RWPE2 (cell line): ENCODE measurements around the gene TP73.

Source experiments
- ATAC-seq: fragments of 200-7000 bp; cut with Tn5 transposase; 3 replicates; pipeline ENCODE4 v1.9.1; 2021; ENCODE audit warnings: low read depth
- DNase-seq: peaks from one replicate; pipeline ENCODE4 v3.0.0-alpha.2; 2020; ENCODE audit warnings: low spot score
- H3K27ac ChIP-seq: fragments of 450-650 bp; 2 replicates; pipeline ENCODE4 v1.5.1; 2017; ENCODE audit warnings: mild to moderate bottlenecking; ENCODE audit not compliant: poor library complexity, severe bottlenecking
- H3K27me3 ChIP-seq: fragments of 250-450 bp; sonication (Bioruptor Pico); 2 replicates; pipeline ENCODE4 v1.5.1; 2021; ENCODE audit warnings: mild to moderate bottlenecking, moderate library complexity; ENCODE audit not compliant: insufficient read depth, poor library complexity, severe bottlenecking
- H3K36me3 ChIP-seq: fragments of 250-450 bp; sonication (Bioruptor Pico); 2 replicates; pipeline ENCODE4 v1.5.1; 2020; ENCODE audit warnings: low read depth, mild to moderate bottlenecking, moderate library complexity
- H3K4me1 ChIP-seq: fragments of 250-450 bp; sonication (Bioruptor Pico); 2 replicates; pipeline ENCODE4 v1.5.1; 2021; ENCODE audit warnings: mild to moderate bottlenecking, moderate library complexity; ENCODE audit not compliant: insufficient read depth, poor library complexity, severe bottlenecking
- H3K4me3 ChIP-seq: fragments of 250-450 bp; sonication (Bioruptor Pico); 2 replicates; pipeline ENCODE4 v1.5.1; 2021; ENCODE audit warnings: mild to moderate bottlenecking, moderate library complexity; ENCODE audit not compliant: severe bottlenecking
- H3K9me3 ChIP-seq: fragments of 250-450 bp; sonication (Bioruptor Pico); 2 replicates; pipeline ENCODE4 v1.5.1; 2021; ENCODE audit warnings: mild to moderate bottlenecking, moderate library complexity; ENCODE audit not compliant: severe bottlenecking
- TF ChIP-seq, protein P1 (sequence below): fragments of 450-650 bp; IDR thresholded peaks from one replicate; pipeline ENCODE4 v1.5.1; 2017; ENCODE audit warnings: mild to moderate bottlenecking, moderate library complexity; ENCODE audit not compliant: poor library complexity, severe bottlenecking

The TP73 gene

DNA sequence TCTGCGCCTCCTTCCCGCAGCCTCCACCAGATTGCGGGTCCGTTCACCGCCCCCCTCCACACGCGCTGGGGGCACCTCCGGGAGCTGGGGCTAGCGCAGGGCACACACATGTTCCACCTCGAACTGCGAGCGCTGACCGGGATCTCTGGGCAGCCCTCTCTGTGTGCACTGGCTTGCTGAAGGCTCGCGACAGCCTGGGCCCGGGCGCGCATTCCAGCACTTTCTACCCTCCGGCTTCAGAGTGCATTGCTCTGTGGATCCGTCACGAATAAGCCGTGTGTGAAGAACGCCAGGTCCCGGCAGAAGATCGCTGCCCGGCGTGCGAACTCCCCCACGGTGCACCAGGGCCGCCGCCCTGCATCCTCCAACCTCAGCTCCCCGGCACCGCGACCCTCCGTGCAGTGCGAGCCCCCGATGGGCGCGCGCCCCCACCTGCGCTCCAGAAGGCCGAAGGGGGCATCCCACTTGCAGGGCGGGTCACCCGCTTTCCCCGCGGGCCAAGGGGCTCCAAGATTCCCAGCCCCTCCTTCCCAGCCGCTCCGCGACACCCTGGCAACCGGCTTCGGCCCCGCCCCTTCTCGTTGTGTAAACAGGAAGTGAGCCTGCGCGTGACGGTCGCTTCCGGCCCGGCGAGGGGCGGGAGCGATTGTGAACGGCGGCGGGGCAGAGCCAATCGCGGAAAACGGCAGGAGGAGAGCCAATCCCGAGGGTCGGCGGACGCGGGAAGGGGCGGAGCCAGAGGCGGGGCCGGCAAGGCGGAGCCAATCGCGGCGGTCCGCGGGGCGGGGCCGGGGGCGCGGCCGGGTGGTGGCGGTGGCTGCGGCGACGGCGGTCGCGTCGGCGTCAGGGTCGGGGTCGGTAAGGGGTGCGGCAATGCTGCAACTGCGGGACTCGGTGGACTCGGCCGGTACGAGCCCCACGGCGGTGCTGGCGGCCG, 27.8 kb upstream of the TP73 start, which contains the start of gene TPRG1L:
Gene TPRG1L, plus strand, starts transcription at position 816 of the 937 bp plus-strand sequence. Its CDS starts 58 bp downstream, at position 874.
- Histone ChIP-seq H3K27me3 (no peaks in the 10 kb centered on the region), H3K4me3 (peak within 1 kb of the TSS; percentile 59), H3K36me3 (peaks cover 26% of the 10 kb centered on the region), H3K27ac (peak within 1 kb of the TSS; percentile 23), H3K9me3 (no peaks in the 10 kb centered on the region), H3K4me1 (no peaks in the 10 kb centered on the region)
- ATAC-seq (peak; percentile 92), DNase-seq (peak; percentile 97)
- TF ChIP-seq, protein P1, sequence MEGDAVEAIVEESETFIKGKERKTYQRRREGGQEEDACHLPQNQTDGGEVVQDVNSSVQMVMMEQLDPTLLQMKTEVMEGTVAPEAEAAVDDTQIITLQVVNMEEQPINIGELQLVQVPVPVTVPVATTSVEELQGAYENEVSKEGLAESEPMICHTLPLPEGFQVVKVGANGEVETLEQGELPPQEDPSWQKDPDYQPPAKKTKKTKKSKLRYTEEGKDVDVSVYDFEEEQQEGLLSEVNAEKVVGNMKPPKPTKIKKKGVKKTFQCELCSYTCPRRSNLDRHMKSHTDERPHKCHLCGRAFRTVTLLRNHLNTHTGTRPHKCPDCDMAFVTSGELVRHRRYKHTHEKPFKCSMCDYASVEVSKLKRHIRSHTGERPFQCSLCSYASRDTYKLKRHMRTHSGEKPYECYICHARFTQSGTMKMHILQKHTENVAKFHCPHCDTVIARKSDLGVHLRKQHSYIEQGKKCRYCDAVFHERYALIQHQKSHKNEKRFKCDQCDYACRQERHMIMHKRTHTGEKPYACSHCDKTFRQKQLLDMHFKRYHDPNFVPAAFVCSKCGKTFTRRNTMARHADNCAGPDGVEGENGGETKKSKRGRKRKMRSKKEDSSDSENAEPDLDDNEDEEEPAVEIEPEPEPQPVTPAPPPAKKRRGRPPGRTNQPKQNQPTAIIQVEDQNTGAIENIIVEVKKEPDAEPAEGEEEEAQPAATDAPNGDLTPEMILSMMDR, result no peak

DNA sequence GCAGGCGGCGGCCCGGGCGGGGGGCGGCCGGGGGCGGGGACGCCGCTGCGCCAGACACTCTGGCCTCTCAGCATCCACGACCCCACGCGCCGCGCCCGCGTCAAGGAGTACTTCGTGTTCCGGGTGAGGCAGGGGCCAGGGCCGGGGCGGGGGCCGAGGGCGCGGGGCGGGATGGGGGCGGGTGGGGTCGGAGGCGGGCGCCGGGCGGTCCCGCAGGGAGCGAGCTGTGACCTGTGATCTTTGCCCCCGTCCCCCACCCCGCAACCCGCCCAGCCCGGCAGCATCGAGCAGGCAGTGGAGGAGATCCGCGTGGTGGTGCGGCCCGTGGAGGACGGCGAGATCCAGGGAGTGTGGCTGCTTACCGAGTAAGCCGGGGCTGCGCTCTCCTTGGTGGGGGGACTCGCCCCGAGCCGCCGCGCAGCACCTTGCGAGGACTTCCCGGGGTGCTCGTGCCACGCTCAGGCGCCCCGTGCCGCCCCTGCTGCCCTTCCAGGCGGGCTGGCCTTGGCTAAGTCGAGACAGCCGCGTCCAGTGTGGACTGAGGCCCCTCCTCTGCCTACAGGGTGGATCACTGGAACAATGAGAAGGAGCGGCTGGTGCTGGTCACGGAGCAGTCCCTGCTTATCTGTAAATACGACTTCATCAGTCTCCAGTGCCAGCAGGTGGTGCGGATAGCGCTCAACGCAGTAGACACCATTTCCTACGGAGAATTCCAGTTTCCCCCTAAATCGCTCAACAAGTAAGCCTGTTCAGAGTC, 27.0 kb upstream of the TP73 start:
- ATAC-seq (peak; percentile 32; the same call in 2 of the 3 replicates), DNase-seq (no peak)
- H3K4me3 ChIP-seq, result peak overlapping the region; percentile 59
- H3K27me3 ChIP-seq, result no peaks in the 10 kb centered on the region
- TF ChIP-seq, protein P1, result peak; percentile 21
- no peaks in the 10 kb centered on the region for H3K4me1 ChIP-seq
- H3K27ac ChIP-seq, result peak overlapping the region; percentile 23
- no peaks in the 10 kb centered on the region for H3K9me3 ChIP-seq
- peaks cover 28% of the 10 kb centered on the region for H3K36me3 ChIP-seq

DNA sequence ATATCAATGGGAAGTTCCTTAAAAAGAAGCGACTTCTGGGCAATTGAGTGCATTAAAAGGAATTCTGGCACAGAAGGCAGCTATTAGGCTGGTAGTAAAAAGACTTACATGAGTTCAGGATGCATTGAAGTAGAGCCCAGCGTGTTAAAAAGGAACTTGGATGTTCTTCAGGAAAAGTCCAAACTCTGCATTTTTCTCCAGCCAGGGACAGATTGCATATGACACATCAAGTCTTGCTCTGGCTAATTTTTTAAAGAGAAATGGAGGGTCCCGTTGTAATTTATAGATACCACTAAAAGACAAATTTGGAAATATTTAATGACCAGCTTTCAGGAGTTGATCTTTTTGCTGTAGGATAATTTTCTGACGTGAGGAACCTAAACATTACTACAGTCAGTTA, 26.3 kb upstream of the TP73 start:
- Histone ChIP-seq H3K4me3 (no peak overlapping the region), H3K27me3 (no peaks in the 10 kb centered on the region), H3K36me3 (peaks cover 28% of the 10 kb centered on the region), H3K4me1 (no peaks in the 10 kb centered on the region), H3K27ac (no peak overlapping the region), H3K9me3 (no peaks in the 10 kb centered on the region)
- DNase-seq (no peak), ATAC-seq (no peak)
- TF ChIP-seq, protein P1, result no peak

DNA sequence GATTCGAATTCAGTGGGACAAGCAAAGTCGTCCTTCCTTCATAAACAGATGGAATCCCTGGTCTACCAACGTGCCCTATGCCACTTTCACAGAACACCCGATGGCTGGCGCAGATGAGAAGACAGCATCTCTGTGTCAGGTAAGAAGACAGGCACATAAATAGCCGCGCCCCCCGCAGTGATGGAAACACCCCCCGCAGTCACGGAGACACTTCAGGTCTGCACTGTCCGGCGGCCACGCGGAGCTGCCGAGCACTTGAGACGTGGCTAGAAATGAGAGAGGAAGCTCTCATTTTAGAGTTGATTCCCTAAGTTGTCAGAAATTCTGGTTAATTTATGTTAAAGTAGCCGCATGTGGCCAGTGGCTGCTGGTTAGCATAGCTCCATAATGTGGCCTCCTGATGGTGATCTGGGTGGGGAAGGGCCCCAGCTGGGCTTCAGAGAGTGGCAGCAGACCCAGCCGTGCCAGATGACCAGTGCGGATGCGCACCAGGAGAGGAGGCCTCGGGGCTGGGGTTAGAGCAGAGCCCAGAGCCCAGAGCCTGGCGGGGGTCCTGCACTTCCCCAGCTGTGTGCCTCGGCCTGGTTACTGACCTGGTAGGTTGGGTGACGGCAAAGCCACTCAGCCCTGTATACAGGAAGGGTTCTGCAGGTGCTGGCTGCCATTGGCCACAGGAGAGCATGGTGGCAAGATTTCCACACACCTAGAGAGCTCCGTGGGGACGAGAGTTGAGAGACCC, 24.6 kb upstream of the TP73 start:
- Histone ChIP-seq H3K36me3 (peaks cover 29% of the 10 kb centered on the region), H3K27ac (no peak overlapping the region), H3K4me3 (no peak overlapping the region), H3K4me1 (no peaks in the 10 kb centered on the region), H3K27me3 (no peaks in the 10 kb centered on the region), H3K9me3 (no peaks in the 10 kb centered on the region)
- TF ChIP-seq, protein P1, result no peak
- no peak for ATAC-seq
- no peak for DNase-seq
